Activated naive CD8-positive, alpha-beta T cell treated with anti-CD3 and anti-CD28 coated beads, Interleukin-2, amount 10 ng/mL, durations not matched to agents 7 days and 5 days (primary cell): ENCODE results near the gene CD36. TPM values are rescaled to one million over a fixed set of nuclear protein-coding genes. Genes with fewer than 3 reads are reported as not detected.

Experiments used
- ATAC-seq: fragments of 150-1000 bp; cut with Tn5 transposase; one replicate; pipeline ENCODE4 v1.10.0; 2021; ENCODE audit warnings: low read depth, moderate library complexity
- POLR2A ChIA-PET: fragments of 350-600 bp; sonication (Branson Sonifier 250); formaldehyde crosslinking; loops from one replicate; lab custom pipeline; 2021; ENCODE audit warnings: antibody characterized with exemption; lab: Charles Lee
- DNase-seq: peaks from one replicate; pipeline ENCODE4 v3.0.0; 2021
- H3K27ac Mint-ChIP-seq: one replicate; pipeline ENCODE4 v1.8.0; 2022; ENCODE audit warnings: mild to moderate bottlenecking, mixed read lengths
- H3K27me3 Mint-ChIP-seq: one replicate; pipeline ENCODE4 v1.8.0; 2022; ENCODE audit warnings: mild to moderate bottlenecking, moderate library complexity, mixed read lengths
- H3K36me3 Mint-ChIP-seq: one replicate; pipeline ENCODE4 v1.8.0; 2021; ENCODE audit warnings: mild to moderate bottlenecking, mixed read lengths
- H3K4me1 Mint-ChIP-seq: one replicate; pipeline ENCODE4 v1.8.0; 2021; ENCODE audit warnings: mixed read lengths
- H3K4me3 Mint-ChIP-seq: one replicate; pipeline ENCODE4 v1.8.0; 2022; ENCODE audit warnings: mild to moderate bottlenecking, moderate library complexity, mixed read lengths
- H3K9me3 Mint-ChIP-seq: one replicate; pipeline ENCODE4 v1.8.0; 2021; ENCODE audit warnings: mixed read lengths
- total RNA-seq, 2 experiments: library from RNA; stranded (reverse); gene quantifications; one replicate each; pipeline ENCODE4 v1.2.3, GENCODE V29; 2021

The CD36 gene
- total RNA-seq, 2 experiments from 2014 or later: 6.4 to 6.8 TPM

DNA sequence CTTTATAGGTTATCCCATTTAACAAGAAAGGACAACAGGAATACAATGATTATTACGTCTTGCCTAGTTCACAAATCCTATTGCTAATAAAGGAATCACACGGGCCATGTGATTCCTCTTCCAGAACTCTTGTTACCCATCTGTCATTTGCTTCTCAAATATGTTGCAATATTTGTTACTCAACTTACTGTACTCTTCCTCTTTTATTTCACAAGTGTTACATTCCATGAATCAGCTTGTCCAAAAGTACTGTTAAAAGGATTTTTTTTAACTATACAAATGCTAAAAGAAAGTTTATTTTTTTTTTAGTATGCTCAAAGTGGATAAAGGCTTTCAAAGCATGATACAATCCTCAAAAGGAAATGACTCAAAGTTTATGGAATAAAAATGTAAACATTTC is 3.9 kb upstream of the CD36 start:
- H3K27ac Mint-ChIP-seq: no peak overlapping the region

DNA sequence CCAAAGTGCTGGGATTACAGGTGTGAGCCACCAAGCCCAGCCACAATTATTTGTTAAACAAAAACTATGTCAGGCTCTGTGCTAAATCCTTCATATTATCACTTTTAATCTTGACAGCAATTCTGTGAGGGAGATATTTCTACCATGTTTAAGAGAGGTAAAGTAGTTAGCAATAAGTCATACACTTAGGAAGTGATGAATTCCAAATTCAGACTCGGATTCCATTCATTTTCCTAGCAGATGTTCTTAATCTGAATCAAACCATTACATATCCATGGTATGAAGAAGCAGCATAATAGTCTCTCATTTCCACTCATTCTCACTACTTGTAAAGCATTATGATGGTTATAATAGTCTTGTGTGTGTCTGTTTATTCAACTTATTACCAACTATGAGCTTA is 2.9 kb upstream of the CD36 start:
- no peaks in the 10 kb centered on the region for H3K9me3 Mint-ChIP-seq
- no peak overlapping the region for H3K27ac Mint-ChIP-seq
- peaks cover 5% of the 10 kb centered on the region for H3K27me3 Mint-ChIP-seq
- DNase-seq (no peak), ATAC-seq (no peak)
- H3K4me3 Mint-ChIP-seq: no peak overlapping the region
- H3K4me1 Mint-ChIP-seq: no peaks in the 10 kb centered on the region
- no peaks in the 10 kb centered on the region for H3K36me3 Mint-ChIP-seq
- POLR2A ChIA-PET: no interaction called here

More for the DNA sequence above, 3.9 kb upstream of the CD36 start:
- no peaks in the 10 kb centered on the region for H3K9me3 Mint-ChIP-seq
- ATAC-seq (no peak), DNase-seq (no peak)
- peaks cover 5% of the 10 kb centered on the region for H3K27me3 Mint-ChIP-seq
- POLR2A ChIA-PET: no interaction called here
- H3K4me1 Mint-ChIP-seq: no peaks in the 10 kb centered on the region
- no peak overlapping the region for H3K4me3 Mint-ChIP-seq
- no peaks in the 10 kb centered on the region for H3K36me3 Mint-ChIP-seq

DNA sequence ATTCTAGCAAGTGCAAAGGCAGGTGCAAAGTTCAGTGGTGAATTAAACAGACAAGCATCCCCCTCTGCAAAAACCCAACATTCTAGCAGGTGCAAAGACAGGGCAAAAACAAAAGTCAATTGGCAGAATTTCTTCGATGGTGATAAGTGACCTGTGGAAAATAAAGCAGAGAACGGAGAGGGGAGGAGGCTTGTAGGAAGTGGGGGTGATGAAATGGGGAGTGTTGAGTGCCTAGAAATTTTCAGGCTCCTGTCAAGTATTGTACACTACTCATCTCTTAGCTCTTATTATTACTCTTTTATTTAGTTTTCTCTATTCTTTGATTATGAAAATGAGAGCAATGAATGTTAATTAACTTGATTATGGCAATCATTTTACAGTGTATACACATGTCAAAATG is 2.4 kb upstream of the CD36 start:
- no peak for DNase-seq
- Mint-ChIP-seq H3K9me3 (no peaks in the 10 kb centered on the region), H3K4me1 (no peaks in the 10 kb centered on the region), H3K27ac (no peak overlapping the region), H3K27me3 (peaks cover 5% of the 10 kb centered on the region), H3K4me3 (no peak overlapping the region), H3K36me3 (no peaks in the 10 kb centered on the region)
- POLR2A ChIA-PET: no interaction called here
- no peak for ATAC-seq

DNA sequence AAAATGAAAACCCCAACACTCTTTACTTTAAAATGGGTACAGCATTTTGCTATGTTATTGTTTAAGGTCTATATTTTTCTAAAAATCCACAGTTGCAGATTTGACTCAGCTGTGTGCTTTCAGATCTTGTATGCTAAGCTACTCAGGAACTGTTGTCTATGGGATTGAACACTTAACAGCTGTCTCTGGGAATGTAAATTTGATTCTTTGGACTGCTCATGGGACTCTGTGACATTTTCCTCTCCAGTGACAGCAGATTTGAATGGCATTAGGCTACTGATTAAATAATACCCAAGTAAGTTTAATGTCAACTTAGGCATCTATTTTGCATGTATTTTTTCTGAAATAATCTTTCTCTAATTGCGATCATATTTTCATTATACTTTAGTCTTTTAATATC is 1.7 kb upstream of the CD36 start:
- POLR2A ChIA-PET: no interaction called here
- no peak for DNase-seq
- no peak overlapping the region for H3K27ac Mint-ChIP-seq
- ATAC-seq: no peak
- no peaks in the 10 kb centered on the region for H3K36me3 Mint-ChIP-seq
- H3K27me3 Mint-ChIP-seq: peaks cover 5% of the 10 kb centered on the region
- no peak overlapping the region for H3K4me3 Mint-ChIP-seq
- no peaks in the 10 kb centered on the region for H3K9me3 Mint-ChIP-seq
- no peaks in the 10 kb centered on the region for H3K4me1 Mint-ChIP-seq

- no peak overlapping the region for H3K4me3 Mint-ChIP-seq
- DNase-seq (no peak), ATAC-seq (no peak)
- H3K27me3 Mint-ChIP-seq: peaks cover 5% of the 10 kb centered on the region
- no peaks in the 10 kb centered on the region for H3K9me3 Mint-ChIP-seq
- H3K36me3 Mint-ChIP-seq: no peaks in the 10 kb centered on the region
- H3K27ac Mint-ChIP-seq: no peak overlapping the region
- POLR2A ChIA-PET: no interaction called here
- H3K4me1 Mint-ChIP-seq: no peaks in the 10 kb centered on the region
These were observed 988 bp upstream of the CD36 start for GRCh38 chr7:80637454-80637853.

GRCh38 chr7:80639011-80639410 is 569 bp downstream of the CD36 start:
- no peak for DNase-seq
- H3K9me3 Mint-ChIP-seq: no peaks in the 10 kb centered on the region
- no peak for ATAC-seq
- H3K27me3 Mint-ChIP-seq: peaks cover 3% of the 10 kb centered on the region
- H3K4me3 Mint-ChIP-seq: no peak overlapping the region
- POLR2A ChIA-PET: no interaction called here
- no peak overlapping the region for H3K27ac Mint-ChIP-seq
- H3K4me1 Mint-ChIP-seq: no peaks in the 10 kb centered on the region
- H3K36me3 Mint-ChIP-seq: no peaks in the 10 kb centered on the region

DNA sequence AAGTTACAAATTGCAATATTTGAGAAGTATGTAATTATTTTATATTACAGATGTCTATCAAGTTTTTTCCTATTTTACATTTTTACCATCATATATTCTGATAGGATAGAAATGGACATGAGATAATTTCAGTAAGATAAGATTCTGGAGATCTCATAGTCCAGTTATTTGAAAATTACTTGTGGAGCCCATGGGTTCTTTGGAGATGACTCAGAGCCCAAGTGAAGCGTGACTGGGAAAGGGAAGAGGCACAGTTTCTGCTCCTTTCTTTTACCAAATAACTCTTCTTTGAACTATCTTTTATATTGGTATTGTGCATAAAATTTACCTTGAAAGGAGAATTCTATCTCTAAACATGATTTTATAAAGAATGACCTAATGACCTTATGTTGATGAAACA is 2.4 kb downstream of the CD36 start:
- ATAC-seq (no peak), DNase-seq (no peak)
- no peaks in the 10 kb centered on the region for H3K36me3 Mint-ChIP-seq
- H3K4me1 Mint-ChIP-seq: no peaks in the 10 kb centered on the region
- H3K4me3 Mint-ChIP-seq: no peak overlapping the region
- POLR2A ChIA-PET: no interaction called here
- no peaks in the 10 kb centered on the region for H3K9me3 Mint-ChIP-seq
- peaks cover 3% of the 10 kb centered on the region for H3K27me3 Mint-ChIP-seq
- H3K27ac Mint-ChIP-seq: no peak overlapping the region

DNA sequence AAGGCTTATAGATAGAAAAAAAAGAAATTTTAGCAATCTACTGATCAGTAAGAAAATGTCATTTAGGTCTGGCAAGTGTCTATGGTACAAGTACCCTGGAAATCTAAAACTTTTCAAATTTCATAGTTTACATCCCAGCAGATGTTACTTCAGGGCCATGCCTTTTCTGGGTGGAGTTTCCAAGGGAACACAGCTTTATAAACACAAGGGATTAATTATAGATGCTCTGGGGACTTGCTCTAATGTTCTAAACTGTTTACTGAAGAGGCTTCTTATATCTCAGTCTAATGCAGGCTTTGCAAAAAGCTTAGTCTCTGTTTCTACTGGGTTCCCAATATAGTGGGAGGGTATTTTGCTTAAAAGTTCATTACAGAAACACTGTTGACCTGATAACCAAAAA is 3.1 kb downstream of the CD36 start:
- H3K27me3 Mint-ChIP-seq: peaks cover 3% of the 10 kb centered on the region
- ATAC-seq: no peak
- H3K36me3 Mint-ChIP-seq: no peaks in the 10 kb centered on the region
- no peaks in the 10 kb centered on the region for H3K9me3 Mint-ChIP-seq
- H3K4me3 Mint-ChIP-seq: no peak overlapping the region
- H3K27ac Mint-ChIP-seq: no peak overlapping the region
- no peaks in the 10 kb centered on the region for H3K4me1 Mint-ChIP-seq
- DNase-seq: no peak
- POLR2A ChIA-PET: no interaction called here

GRCh38 chr7:80642871-80643270 is 4.4 kb downstream of the CD36 start:
- no peaks in the 10 kb centered on the region for H3K4me1 Mint-ChIP-seq
- H3K4me3 Mint-ChIP-seq: no peak overlapping the region

DNA sequence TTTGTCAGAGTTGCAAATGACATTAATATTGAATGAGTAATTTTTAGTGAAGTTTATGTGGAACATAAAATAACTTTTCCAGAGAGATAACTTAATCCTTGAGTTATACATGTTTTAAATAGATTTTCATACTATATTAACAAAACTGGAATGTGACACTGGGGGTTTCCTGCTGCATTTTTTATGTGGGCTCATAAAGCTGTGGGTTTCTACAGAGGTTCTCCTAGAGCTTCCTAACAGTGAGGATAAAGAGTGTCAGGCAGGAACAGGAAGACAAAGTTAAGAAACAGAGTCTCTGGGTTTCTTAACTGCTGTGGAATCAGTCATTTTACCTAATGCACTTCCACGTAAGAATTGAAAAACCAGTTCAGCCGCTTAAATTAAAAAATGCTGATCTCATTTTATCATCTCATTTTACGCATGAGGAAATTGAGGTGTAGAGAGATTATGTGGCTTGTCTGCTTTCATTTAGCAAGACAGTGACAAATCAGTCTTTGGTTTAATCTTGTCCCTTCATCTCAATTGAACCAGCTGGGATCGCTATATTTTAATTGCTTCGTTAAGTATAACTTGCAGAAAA is 5.0 kb downstream of the CD36 start:
- Mint-ChIP-seq H3K4me3 (no peak overlapping the region), H3K9me3 (no peaks in the 10 kb centered on the region), H3K27ac (no peak overlapping the region), H3K36me3 (no peaks in the 10 kb centered on the region), H3K4me1 (no peaks in the 10 kb centered on the region), H3K27me3 (no peaks in the 10 kb centered on the region)
- POLR2A ChIA-PET: no interaction called here
- no peak for ATAC-seq
- DNase-seq: no peak

More at GRCh38 chr7:80642871-80643270, 4.4 kb downstream of the CD36 start:
- ATAC-seq (no peak), DNase-seq (no peak)
- POLR2A ChIA-PET: no interaction called here
- no peak overlapping the region for H3K27ac Mint-ChIP-seq
- no peaks in the 10 kb centered on the region for H3K27me3 Mint-ChIP-seq
- no peaks in the 10 kb centered on the region for H3K36me3 Mint-ChIP-seq
- H3K9me3 Mint-ChIP-seq: no peaks in the 10 kb centered on the region

DNA sequence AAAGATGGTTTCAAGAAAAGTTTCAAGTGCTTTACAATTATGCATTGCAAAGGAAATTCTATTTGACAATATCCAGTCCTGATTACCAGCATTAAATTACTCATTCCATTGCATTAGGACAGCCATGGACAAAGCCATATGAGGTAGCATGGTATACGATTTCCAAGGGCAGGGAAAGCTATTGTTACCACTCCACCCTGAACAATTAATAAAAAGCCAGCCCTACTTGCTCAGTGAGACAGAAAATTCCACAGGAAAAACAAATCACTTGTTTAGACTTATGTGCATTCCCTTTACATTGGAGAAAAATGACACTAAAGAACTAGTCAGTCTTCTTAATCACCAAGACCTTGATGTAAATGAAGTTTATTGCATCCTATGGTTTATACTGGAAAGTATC is 5.6 kb downstream of the CD36 start:
- no peaks in the 10 kb centered on the region for H3K9me3 Mint-ChIP-seq
- H3K27ac Mint-ChIP-seq: no peak overlapping the region
- POLR2A ChIA-PET: no interaction called here
- no peaks in the 10 kb centered on the region for H3K36me3 Mint-ChIP-seq
- DNase-seq (no peak), ATAC-seq (no peak)
- no peaks in the 10 kb centered on the region for H3K4me1 Mint-ChIP-seq
- no peak overlapping the region for H3K4me3 Mint-ChIP-seq
- H3K27me3 Mint-ChIP-seq: no peaks in the 10 kb centered on the region

DNA sequence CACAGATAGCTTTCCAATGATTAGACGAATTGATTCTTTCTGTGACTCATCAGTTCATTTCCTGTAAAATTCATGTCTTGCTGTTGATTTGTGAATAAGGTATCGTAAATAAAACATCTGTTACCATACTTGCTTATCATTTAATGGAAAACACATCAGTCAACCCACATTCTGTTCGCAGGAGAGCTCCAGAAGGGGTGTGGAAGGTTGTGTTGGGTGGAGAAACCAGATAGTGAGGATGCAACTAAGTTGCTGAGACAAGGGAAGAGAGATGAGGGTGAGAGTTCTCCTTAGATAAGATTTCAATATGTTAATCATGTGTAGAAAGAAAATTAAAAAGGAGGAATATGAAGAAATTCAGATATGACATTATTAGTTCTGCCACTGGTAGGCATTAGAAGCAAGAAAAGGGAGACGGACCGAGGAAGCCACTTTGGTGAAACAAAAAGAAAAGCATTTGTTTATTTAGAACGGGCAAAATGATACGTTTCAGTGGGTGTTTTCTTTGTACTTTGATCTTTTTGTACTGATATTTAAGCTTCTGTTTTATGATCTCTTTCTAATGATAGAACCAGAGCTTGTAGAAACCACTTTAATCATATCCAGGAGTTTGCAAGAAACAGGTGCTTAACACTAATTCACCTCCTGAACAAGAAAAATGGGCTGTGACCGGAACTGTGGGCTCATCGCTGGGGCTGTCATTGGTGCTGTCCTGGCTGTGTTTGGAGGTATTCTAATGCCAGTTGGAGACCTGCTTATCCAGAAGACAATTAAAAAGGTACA is 7.8 kb downstream of the CD36 start:
- DNase-seq (no peak), ATAC-seq (no peak)
- no peak overlapping the region for H3K27ac Mint-ChIP-seq
- H3K27me3 Mint-ChIP-seq: no peaks in the 10 kb centered on the region
- no peak overlapping the region for H3K4me3 Mint-ChIP-seq
- no peaks in the 10 kb centered on the region for H3K9me3 Mint-ChIP-seq
- H3K4me1 Mint-ChIP-seq: no peaks in the 10 kb centered on the region
- POLR2A ChIA-PET: no interaction called here
- H3K36me3 Mint-ChIP-seq: no peaks in the 10 kb centered on the region

DNA sequence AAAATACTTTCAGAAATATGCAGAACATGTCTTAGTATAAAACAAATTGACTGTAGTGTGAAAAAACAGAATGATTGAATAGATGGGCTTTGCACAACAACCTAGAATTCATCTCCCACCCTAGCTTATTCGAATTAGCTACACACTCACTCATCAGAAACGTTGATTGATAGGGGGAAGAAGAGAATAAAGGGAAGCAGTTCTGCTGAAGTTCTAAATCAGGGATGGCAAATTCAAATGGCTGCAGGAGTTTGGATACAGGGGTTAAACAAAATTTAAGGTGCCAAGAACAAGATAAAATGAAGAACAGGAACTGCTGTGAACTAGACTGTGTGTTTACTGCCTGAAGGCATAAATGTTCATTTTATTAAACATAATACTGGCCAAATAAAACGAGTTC is 9.0 kb downstream of the CD36 start:
- Mint-ChIP-seq H3K9me3 (no peaks in the 10 kb centered on the region), H3K4me3 (no peak overlapping the region), H3K4me1 (no peaks in the 10 kb centered on the region), H3K27ac (no peak overlapping the region), H3K36me3 (no peaks in the 10 kb centered on the region), H3K27me3 (no peaks in the 10 kb centered on the region)
- POLR2A ChIA-PET: no interaction called here
- DNase-seq (no peak), ATAC-seq (no peak)

- Mint-ChIP-seq H3K27me3 (no peaks in the 10 kb centered on the region), H3K36me3 (no peaks in the 10 kb centered on the region), H3K27ac (no peak overlapping the region), H3K4me1 (no peaks in the 10 kb centered on the region), H3K9me3 (no peaks in the 10 kb centered on the region), H3K4me3 (no peak overlapping the region)
- POLR2A ChIA-PET: no interaction called here
- DNase-seq: no peak
- ATAC-seq: no peak
These were observed 9.7 kb downstream of the CD36 start for GRCh38 chr7:80648031-80648600.
